Activated effector memory CD4-positive, alpha-beta T cell treated with anti-CD3 and anti-CD28 coated beads, Interleukin-2, amount 50 U/mL, for 16 hours (primary cell): Measurements from ENCODE around the gene KIFC3.

Experiments used
- DNase-seq: peaks from one replicate; pipeline ENCODE4 v3.0.0-alpha.2; 2020

Gene KIFC3

GRCh38 chr16:57709663-57710062 is 92.6 kb downstream of the KIFC3 start:
- peak; percentile 4 for DNase-seq
